Peyer's patch (tissue), 4 donors: ENCODE measurements around the gene TRMT44.

Experiments
- CTCF ChIP-seq, 6 experiments: fragments of 450-650 bp in 4 of 6; fragments of 200-600 bp in 2 of 6; sonication (generic) in 1 of 6; IDR thresholded peaks; one replicate each; pipeline ENCODE4 v1.5.1; 2017 to 2019; ENCODE audit warnings: antibody characterized with exemption in 6 of 6, mild to moderate bottlenecking in 3 of 6, moderate library complexity in 1 of 6
- POLR2A ChIP-seq, 2 donors: fragments of 450-650 bp; IDR thresholded peaks; one replicate each; pipeline ENCODE4 v1.5.1; 2017; ENCODE audit warnings: antibody characterized with exemption in 2 of 2, mild to moderate bottlenecking in 2 of 2, moderate library complexity in 2 of 2

GRCh38 chr4:8451440-8452182 is 11.0 kb downstream of the TRMT44 start:
- TF ChIP-seq CTCF (IDR thresholded peaks at IDR 0.05) (no peak), POLR2A (IDR thresholded peaks at IDR 0.05) (no peak)
